ENCODE data around the gene TMEM132C. TPM values are rescaled to one million over a fixed set of nuclear protein-coding genes. Genes with fewer than 3 reads are reported as not detected.

Gene TMEM132C
- total and polyA plus RNA-seq, 2 donors (not counting 3 experiments of a cell fraction or from before 2014, with no cell fraction given), result not detected

DNA sequence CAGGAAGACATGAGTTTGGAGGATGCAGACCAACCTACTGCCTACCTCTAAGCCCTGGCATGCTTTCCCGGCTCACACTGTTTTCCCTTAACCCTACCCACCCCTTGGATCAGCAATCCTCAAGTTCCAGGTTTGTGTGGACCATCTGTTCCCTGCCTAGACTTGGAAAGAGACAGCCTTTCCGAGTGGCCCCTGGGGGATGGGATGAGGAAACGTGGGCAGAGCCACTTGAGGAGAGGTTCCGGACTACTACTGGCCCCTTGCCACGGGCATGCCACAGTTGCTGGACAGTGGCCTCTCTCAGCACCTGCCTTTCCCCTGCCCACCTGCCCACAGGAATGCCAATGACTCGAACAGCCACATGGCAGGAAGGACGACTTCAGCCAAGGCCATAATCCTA, 420.9 kb downstream of the TMEM132C start:
- TF ChIP-seq GATA2 (IDR thresholded peaks at IDR 0.05; ENCODE audit: insufficient read depth, insufficient read length, low read depth, low read length) (no peak), EZH2 (IDR thresholded peaks at IDR 0.05; ENCODE audit: borderline replicate concordance, low read depth, low read length, severe bottlenecking) (no peak), FOS (IDR thresholded peaks at IDR 0.05; ENCODE audit: borderline replicate concordance, insufficient read depth, low read length) (no peak), POLR2AphosphoS5 (IDR thresholded peaks at IDR 0.05; ENCODE audit: insufficient read depth, low read depth, low read length) (no peak)
- H3K4me2 ChIP-seq (ENCODE audit: insufficient read depth, low read length), result no peak overlapping the region
- H3K27me3 ChIP-seq (ENCODE audit: control insufficient read depth in 2 of 2, insufficient read depth in 2 of 2, low read length in 2 of 2), result no peaks in the 10 kb centered on the region
- H3K36me3 ChIP-seq (ENCODE audit: control insufficient read depth in 2 of 2, extremely low read depth in 1 of 2, insufficient read depth in 2 of 2, low read length in 2 of 2), result no peaks in the 10 kb centered on the region
- peaks cover 8% of the 10 kb centered on the region for H3K9me3 ChIP-seq (replicated peaks; ENCODE audit: control insufficient read depth, insufficient read depth, low read length)
- no peak overlapping the region for H2AFZ ChIP-seq (ENCODE audit: low read depth, low read length)
- dilution Hi-C loops (cut with MboI; ENCODE audit: extremely low pct_ligation_motif_present, low sequenced_read_pairs), result no loop called here
- ChIA-PET CTCF (no interaction called here), POLR2A (no interaction called here)
- FAIRE-seq (no peak), DNase-seq (ENCODE audit: low read depth, low spot score) (no peak)
- no peak overlapping the region for H3K4me3 ChIP-seq (replicated peaks in 1 of 3; ENCODE audit: insufficient read depth in 1 of 3, low read depth in 1 of 3, low read length in 3 of 3)
- H3K9me1 ChIP-seq (replicated peaks; ENCODE audit: control insufficient read depth, extremely low read depth, insufficient read depth, low read length), result no peaks in the 10 kb centered on the region
- no peak overlapping the region for H3K9ac ChIP-seq (replicated peaks; ENCODE audit: extremely low read depth, insufficient read depth, low read length)
- no peaks in the 10 kb centered on the region for H4K20me1 ChIP-seq (replicated peaks; ENCODE audit: control insufficient read depth, extremely low read depth, insufficient read depth, low read length)
- no peaks in the 10 kb centered on the region for H3K4me1 ChIP-seq (ENCODE audit: control insufficient read depth, extremely low read depth, insufficient read depth, low read length)
- intact Hi-C loops (cut with micrococcal nuclease), result no loop called here
- no peaks in the 10 kb centered on the region for H3K79me2 ChIP-seq (ENCODE audit: control insufficient read depth, insufficient read depth, low read length)
- BruUV-seq (replicated peaks), result no TSS peak
- no peak overlapping the region for H3K27ac ChIP-seq (ENCODE audit: insufficient read depth, low read depth, low read length)

DNA sequence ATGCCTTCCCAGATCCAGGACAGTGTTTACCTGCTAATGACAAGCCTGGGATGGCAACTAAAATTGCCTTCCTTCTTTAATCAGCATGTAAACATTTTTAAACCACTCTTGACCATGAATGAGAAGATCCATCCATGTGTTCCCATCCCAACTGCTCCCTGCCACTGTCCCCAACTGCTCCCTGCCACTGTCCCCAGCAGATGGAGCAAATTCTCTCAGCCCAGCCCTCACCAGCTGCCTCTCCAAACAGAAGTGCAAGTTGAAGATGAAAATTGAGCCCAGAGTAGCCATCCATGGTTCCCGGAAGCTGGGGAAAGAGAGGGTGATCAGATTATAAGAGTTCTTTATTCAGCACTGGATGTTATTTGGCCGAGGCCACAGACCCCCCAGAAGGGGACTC, 423.7 kb downstream of the TMEM132C start:
- CTCF ChIA-PET, result no interaction called here
- H3K9ac ChIP-seq (replicated peaks; ENCODE audit: extremely low read depth, insufficient read depth, low read length), result no peak overlapping the region

More for the DNA sequence above, 423.7 kb downstream of the TMEM132C start:
- Histone ChIP-seq H3K27me3 (ENCODE audit: control insufficient read depth in 2 of 2, insufficient read depth in 2 of 2, low read length in 2 of 2) (no peaks in the 10 kb centered on the region), H3K36me3 (ENCODE audit: control insufficient read depth in 2 of 2, extremely low read depth in 1 of 2, insufficient read depth in 2 of 2, low read length in 2 of 2) (no peaks in the 10 kb centered on the region), H4K20me1 (replicated peaks; ENCODE audit: control insufficient read depth, extremely low read depth, insufficient read depth, low read length) (no peaks in the 10 kb centered on the region), H3K9me3 (replicated peaks; ENCODE audit: control insufficient read depth, insufficient read depth, low read length) (peaks cover 8% of the 10 kb centered on the region), H3K4me1 (ENCODE audit: control insufficient read depth, extremely low read depth, insufficient read depth, low read length) (no peaks in the 10 kb centered on the region), H3K4me3 (replicated peaks in 1 of 3; ENCODE audit: insufficient read depth in 1 of 3, low read depth in 1 of 3, low read length in 3 of 3) (no peak overlapping the region), H3K9me1 (replicated peaks; ENCODE audit: control insufficient read depth, extremely low read depth, insufficient read depth, low read length) (no peaks in the 10 kb centered on the region), H2AFZ (ENCODE audit: low read depth, low read length) (no peak overlapping the region), H3K27ac (ENCODE audit: insufficient read depth, low read depth, low read length) (no peak overlapping the region), H3K4me2 (ENCODE audit: insufficient read depth, low read length) (no peak overlapping the region), H3K79me2 (ENCODE audit: control insufficient read depth, insufficient read depth, low read length) (no peaks in the 10 kb centered on the region)
- TF ChIP-seq, protein P1, sequence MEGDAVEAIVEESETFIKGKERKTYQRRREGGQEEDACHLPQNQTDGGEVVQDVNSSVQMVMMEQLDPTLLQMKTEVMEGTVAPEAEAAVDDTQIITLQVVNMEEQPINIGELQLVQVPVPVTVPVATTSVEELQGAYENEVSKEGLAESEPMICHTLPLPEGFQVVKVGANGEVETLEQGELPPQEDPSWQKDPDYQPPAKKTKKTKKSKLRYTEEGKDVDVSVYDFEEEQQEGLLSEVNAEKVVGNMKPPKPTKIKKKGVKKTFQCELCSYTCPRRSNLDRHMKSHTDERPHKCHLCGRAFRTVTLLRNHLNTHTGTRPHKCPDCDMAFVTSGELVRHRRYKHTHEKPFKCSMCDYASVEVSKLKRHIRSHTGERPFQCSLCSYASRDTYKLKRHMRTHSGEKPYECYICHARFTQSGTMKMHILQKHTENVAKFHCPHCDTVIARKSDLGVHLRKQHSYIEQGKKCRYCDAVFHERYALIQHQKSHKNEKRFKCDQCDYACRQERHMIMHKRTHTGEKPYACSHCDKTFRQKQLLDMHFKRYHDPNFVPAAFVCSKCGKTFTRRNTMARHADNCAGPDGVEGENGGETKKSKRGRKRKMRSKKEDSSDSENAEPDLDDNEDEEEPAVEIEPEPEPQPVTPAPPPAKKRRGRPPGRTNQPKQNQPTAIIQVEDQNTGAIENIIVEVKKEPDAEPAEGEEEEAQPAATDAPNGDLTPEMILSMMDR (IDR thresholded peaks at IDR 0.05; ENCODE audit: extremely low read depth in 1 of 2, insufficient read depth in 1 of 2, low read depth in 1 of 2, low read length in 2 of 2), result no peak
- no peak for TF ChIP-seq EZH2 (IDR thresholded peaks at IDR 0.05; ENCODE audit: borderline replicate concordance, low read depth, low read length, severe bottlenecking)
- no peak for TF ChIP-seq GATA2 (IDR thresholded peaks at IDR 0.05; ENCODE audit: insufficient read depth, insufficient read length, low read depth, low read length)
- no peak for TF ChIP-seq JUN (IDR thresholded peaks at IDR 0.05; ENCODE audit: borderline replicate concordance, insufficient read depth, insufficient read length, low read depth)
- no peak for TF ChIP-seq MYC (IDR thresholded peaks at IDR 0.05; ENCODE audit: low read depth, low read length)
- no peak for TF ChIP-seq POLR2AphosphoS5 (IDR thresholded peaks at IDR 0.05; ENCODE audit: insufficient read depth, low read depth, low read length)
- no peak for TF ChIP-seq POLR2A (IDR thresholded peaks at IDR 0.05; ENCODE audit: low read depth, low read length)
- TF ChIP-seq FOS (IDR thresholded peaks at IDR 0.05; ENCODE audit: borderline replicate concordance, insufficient read depth, low read length), result no peak
- TF ChIP-seq, protein P2, sequence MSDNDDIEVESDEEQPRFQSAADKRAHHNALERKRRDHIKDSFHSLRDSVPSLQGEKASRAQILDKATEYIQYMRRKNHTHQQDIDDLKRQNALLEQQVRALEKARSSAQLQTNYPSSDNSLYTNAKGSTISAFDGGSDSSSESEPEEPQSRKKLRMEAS (IDR thresholded peaks at IDR 0.05; ENCODE audit: insufficient read depth, insufficient read length), result no peak
- intact Hi-C loops (cut with micrococcal nuclease), result no loop called here
- dilution Hi-C loops (cut with MboI; ENCODE audit: extremely low pct_ligation_motif_present, low sequenced_read_pairs), result no loop called here
- no peak for FAIRE-seq
- no peak for DNase-seq (ENCODE audit: low read depth, low spot score)
- POLR2A ChIA-PET, result no interaction called here
- no TSS peak for BruUV-seq (replicated peaks)

Measured in endothelial cell of umbilical vein (primary cell).